Stimulated activated CD4-positive, alpha-beta T cell treated with anti-CD3 and anti-CD28 coated beads, Interleukin-1b, Interleukin-23, amount 100 ng/mL, for 24 hours (primary cell): Measurements from ENCODE around the gene NAT9.
A peak's percentile ranks its signal among the peaks of the same experiment; 100 is the strongest.

Experiments
- DNase-seq, 4 experiments: peaks; one replicate each; pipeline ENCODE4 v3.0.0-alpha.2; 2020; ENCODE audit warnings: low read depth in 4 of 4, low spot score in 1 of 4

NAT9 gene

GRCh38 chr17:74805591-74805991 is 29.4 kb upstream of the NAT9 start:
- no peak for DNase-seq

GRCh38 chr17:74804683-74805082 is 28.5 kb upstream of the NAT9 start:
- no peak for DNase-seq

- no peak for DNase-seq
Observed at GRCh38 chr17:74803971-74804370, 27.8 kb upstream of the NAT9 start.

GRCh38 chr17:74803388-74803930 is 27.3 kb upstream of the NAT9 start:
- DNase-seq = no peak

GRCh38 chr17:74801896-74802295 is 25.8 kb upstream of the NAT9 start:
- DNase-seq = no peak

- DNase-seq = no peak
Observed at GRCh38 chr17:74800531-74800930, 24.4 kb upstream of the NAT9 start.

- DNase-seq = no peak
Observed at GRCh38 chr17:74799097-74799496, 23.0 kb upstream of the NAT9 start.

GRCh38 chr17:74798239-74798707 is 22.1 kb upstream of the NAT9 start:
- no peak for DNase-seq

- no peak for DNase-seq
Observed at GRCh38 chr17:74797824-74798223, 21.7 kb upstream of the NAT9 start.

- DNase-seq = no peak
Observed at GRCh38 chr17:74796866-74797265, 20.7 kb upstream of the NAT9 start.

GRCh38 chr17:74796211-74796610 is 20.1 kb upstream of the NAT9 start:
- DNase-seq = no peak

GRCh38 chr17:74795327-74796020 is 19.3 kb upstream of the NAT9 start:
- DNase-seq = no peak

GRCh38 chr17:74792586-74793105 is 16.5 kb upstream of the NAT9 start:
- DNase-seq = no peak

GRCh38 chr17:74790161-74791058 is 14.3 kb upstream of the NAT9 start:
- no peak for DNase-seq

- DNase-seq = no peak
Observed at GRCh38 chr17:74786431-74787055, 10.4 kb upstream of the NAT9 start.

GRCh38 chr17:74785981-74786360 is 9.8 kb upstream of the NAT9 start:
- DNase-seq = no peak

GRCh38 chr17:74785096-74785980 is 9.2 kb upstream of the NAT9 start:
- peak in 1 of 4 experiments; percentile 24 for DNase-seq

GRCh38 chr17:74784125-74784810 is 8.1 kb upstream of the NAT9 start:
- DNase-seq = no peak

GRCh38 chr17:74782571-74782970 is 6.4 kb upstream of the NAT9 start:
- no peak for DNase-seq
